Measurements from ENCODE around the gene CEACAM21. TPM values are rescaled to one million over a fixed set of nuclear protein-coding genes. Genes with fewer than 3 reads are reported as not detected.

CEACAM21 gene
- polyA plus RNA-seq (2012; ENCODE audit: insufficient read depth, insufficient read length) = 3.1 TPM

GRCh38 chr19:41575998-41576397, at the start of gene CEACAM21:
CEACAM21 (plus strand) TSS chr19:41576166; CDS start chr19:41576275, 109 bp downstream.
- peak; percentile 71 for DNase-seq (ENCODE audit: low read depth, low spot score)
- H3K4me3 ChIP-seq (ENCODE audit: low read length) = peak within 1 kb of the TSS; percentile 53

DNA sequence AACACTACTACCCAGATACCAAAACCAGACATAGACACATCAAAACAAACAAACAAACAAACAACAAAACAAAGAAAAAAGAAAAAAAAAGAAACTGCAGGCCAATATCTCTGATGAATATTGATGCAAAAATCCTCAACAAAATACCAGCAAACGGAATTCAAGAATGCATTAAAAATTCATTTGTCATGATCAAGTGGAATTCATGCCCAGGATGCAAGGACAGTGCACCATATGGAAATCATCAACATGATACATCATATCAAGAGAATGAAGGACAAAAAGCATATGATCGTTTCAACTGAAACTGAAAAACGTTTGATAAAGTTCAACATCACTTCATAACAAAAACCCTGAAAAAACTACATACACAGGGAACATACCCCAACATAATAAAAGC, 48.9 kb upstream of the CEACAM21 start:
- no peak overlapping the region for H3K4me3 ChIP-seq (ENCODE audit: low read length)
- no peak for DNase-seq (ENCODE audit: low read depth, low spot score)

DNA sequence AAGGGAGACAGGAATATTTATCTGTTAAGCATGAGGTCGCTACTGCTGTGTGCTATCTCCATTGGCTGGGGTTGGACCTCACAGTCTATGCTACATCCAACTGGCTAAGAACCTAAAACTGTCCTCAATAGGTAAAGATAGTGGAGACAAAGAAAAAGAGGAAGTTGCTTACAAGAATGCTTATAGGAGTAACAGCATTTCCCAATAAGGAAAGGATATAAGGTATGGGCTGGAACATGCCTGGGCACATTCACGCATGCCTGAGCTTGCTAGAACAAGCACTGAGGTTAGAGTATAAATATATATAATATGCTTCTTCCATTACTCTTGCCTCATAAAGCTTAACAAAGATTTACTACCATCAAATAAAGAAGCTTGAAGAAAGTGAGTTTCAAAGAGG, 47.9 kb upstream of the CEACAM21 start:
- H3K4me3 ChIP-seq (ENCODE audit: low read length) = no peak overlapping the region
- DNase-seq (ENCODE audit: low read depth, low spot score) = no peak

- no peak overlapping the region for H3K4me3 ChIP-seq (ENCODE audit: low read length)
- DNase-seq (ENCODE audit: low read depth, low spot score) = no peak
Measured at GRCh38 chr19:41529484-41530183, 46.3 kb upstream of the CEACAM21 start.

- DNase-seq (ENCODE audit: low read depth, low spot score) = no peak
- no peak overlapping the region for H3K4me3 ChIP-seq (ENCODE audit: low read length)
Measured at GRCh38 chr19:41530184-41530534, 45.8 kb upstream of the CEACAM21 start.

- no peak overlapping the region for H3K4me3 ChIP-seq (ENCODE audit: low read length)
Measured at GRCh38 chr19:41530761-41531301, 45.1 kb upstream of the CEACAM21 start.

GRCh38 chr19:41531438-41532311, 44.3 kb upstream of the CEACAM21 start:
- no peak overlapping the region for H3K4me3 ChIP-seq (ENCODE audit: low read length)

More at GRCh38 chr19:41530761-41531301, 45.1 kb upstream of the CEACAM21 start:
- no peak for DNase-seq (ENCODE audit: low read depth, low spot score)

DNA sequence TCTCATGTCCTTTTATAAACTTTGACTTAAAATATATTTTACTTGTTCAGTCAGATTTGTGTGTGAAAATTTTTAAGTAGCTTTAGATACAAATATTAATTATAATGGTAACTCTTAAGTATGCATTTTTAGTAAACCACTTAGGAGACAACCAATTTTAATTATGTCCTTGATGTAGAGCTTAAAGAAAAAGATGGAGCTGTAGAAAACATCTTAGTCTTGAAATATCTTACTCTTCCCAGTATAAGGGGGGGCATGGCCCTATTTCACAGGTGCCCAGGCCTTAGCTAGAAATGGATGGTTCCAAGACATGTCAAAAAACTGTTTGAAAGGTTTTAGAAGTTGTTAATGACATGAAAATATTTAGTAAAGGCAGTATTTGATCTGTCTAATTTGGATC, 43.4 kb upstream of the CEACAM21 start:
- no peak for DNase-seq (ENCODE audit: low read depth, low spot score)
- H3K4me3 ChIP-seq (ENCODE audit: low read length) = no peak overlapping the region

More at GRCh38 chr19:41531438-41532311, 44.3 kb upstream of the CEACAM21 start:
- peak; percentile 47 for DNase-seq (ENCODE audit: low read depth, low spot score)

DNA sequence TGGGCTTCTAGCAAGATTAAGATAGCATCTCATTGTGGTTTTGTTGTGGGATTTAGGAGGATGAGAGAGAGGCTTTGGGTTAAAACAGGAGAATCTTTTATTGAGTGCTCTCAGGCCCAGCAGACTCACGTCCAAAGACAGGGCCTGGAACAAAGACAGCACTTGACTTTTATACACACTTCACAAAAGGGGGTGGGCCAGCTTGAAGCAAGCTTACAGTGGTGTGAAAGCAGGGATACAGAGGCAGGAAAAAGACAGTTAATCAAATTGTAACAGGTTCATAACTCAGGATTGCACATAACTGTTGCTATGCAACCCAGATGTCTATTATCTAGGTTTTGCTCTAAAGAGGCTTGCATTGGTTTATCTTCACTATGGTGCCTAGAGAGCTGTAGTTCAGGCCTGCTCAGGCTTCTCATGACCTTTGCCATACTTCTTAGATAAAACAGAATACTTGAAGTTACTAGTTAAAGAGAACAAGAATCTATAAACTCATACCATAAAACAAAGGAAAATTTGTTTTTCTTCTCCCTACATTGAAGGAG, 42.2 kb upstream of the CEACAM21 start:
- peak; percentile 28 for DNase-seq (ENCODE audit: low read depth, low spot score)
- H3K4me3 ChIP-seq (ENCODE audit: low read length) = no peak overlapping the region

GRCh38 chr19:41535029-41535622, 40.8 kb upstream of the CEACAM21 start:
- no peak for DNase-seq (ENCODE audit: low read depth, low spot score)
- H3K4me3 ChIP-seq (ENCODE audit: low read length) = no peak overlapping the region

DNA sequence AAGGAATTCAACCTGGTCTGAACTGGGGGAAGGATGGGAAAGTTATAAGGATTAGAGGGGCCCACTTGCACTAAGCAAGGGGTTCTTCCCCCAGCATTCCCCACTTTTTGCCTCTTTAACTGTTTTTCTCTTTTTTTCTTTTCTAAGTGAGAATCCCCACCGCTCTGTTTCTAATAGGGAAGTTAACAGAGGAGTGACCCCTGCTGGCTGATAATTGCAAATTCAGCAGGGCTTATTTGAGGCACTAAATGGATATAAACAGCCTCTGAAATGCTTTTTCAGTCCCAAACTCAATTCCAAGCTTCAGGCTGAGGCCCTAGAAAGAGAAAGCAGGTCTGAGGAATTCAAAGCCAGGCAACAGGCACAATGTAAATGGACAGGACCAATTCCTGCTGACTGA, 38.2 kb upstream of the CEACAM21 start:
- no peak overlapping the region for H3K4me3 ChIP-seq (ENCODE audit: low read length)
- DNase-seq (ENCODE audit: low read depth, low spot score) = no peak

DNA sequence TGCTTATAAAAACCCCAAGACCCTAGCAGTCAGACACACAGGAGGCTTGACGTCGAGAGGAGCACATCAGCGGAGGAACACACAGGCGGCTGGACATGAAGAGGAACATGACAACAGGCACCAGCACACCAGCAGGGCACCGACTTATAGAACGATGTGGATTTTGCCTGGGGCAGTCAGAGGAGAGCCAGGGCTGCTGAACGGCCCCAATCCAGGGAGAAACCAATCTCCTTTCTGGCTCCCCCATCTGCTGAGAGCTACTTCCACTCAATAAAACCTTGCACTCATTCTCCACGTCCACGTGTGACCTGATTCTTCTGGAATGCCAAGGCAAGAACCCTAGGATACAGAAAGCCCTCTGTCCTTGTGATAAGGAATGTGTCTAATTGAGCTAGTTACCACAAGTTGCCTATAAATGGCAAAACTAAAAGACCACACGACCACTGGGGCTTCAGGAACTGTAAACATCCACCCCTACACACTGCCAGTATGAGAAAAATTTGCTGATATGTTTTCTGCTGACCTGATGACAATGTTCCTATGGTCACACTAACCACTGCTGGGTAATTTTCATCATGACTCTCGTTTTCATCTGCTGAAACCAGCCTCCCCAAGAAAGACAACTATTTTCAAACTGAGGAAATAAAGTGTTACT, 35.8 kb upstream of the CEACAM21 start:
- DNase-seq (ENCODE audit: low read depth, low spot score) = no peak
- no peak overlapping the region for H3K4me3 ChIP-seq (ENCODE audit: low read length)

DNA sequence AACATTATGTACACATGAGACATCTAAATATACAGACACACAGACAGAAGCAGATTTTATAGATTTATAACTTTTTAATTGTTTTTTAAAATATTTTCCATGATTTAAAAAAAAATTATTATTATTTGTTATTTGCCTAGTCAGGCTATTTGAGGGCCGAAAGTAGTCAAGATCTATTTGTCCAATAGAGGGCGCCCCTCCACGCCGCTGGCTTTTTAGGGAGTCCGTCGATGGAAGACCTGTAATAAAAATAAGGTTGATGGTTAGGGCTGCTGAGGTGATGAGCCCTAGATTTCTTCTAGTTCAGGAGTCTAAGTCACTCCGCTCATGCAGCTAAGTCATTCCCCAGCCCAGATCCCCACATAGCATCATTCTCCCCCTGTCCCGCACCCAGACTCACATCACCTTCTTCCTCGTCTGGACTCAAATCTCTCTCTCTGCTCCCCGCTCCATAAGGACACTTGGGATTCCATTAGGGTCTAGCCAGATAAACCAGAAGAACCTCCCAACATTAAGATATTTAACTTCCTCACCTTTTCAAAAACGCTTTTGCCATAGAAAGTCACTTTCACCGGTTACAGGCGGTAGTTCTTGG, 33.9 kb upstream of the CEACAM21 start:
- peak; percentile 40 for DNase-seq (ENCODE audit: low read depth, low spot score)
- H3K4me3 ChIP-seq (ENCODE audit: low read length) = no peak overlapping the region; the same call in 1 of the 2 replicates

DNA sequence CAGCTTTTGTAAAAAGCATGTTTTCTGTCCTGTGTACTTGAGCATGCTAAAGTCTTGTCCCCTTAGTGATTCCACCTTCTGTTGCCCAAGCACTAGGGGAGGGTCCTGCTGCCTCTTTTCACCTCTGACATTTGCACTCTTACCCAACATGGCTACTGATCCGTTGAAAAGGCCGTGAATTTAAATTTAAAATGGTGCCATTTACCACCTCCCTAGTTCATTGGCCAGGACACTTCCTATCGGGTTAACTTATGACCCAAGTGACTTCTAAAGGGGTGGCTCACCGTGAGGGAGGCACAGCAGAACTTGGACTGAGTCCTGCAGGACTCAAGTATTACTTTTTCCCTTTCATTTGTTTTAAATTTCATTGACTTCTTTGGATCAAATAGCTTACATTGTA, 33.3 kb upstream of the CEACAM21 start:
- no peak overlapping the region for H3K4me3 ChIP-seq (ENCODE audit: low read length)
- DNase-seq (ENCODE audit: low read depth, low spot score) = no peak

DNA sequence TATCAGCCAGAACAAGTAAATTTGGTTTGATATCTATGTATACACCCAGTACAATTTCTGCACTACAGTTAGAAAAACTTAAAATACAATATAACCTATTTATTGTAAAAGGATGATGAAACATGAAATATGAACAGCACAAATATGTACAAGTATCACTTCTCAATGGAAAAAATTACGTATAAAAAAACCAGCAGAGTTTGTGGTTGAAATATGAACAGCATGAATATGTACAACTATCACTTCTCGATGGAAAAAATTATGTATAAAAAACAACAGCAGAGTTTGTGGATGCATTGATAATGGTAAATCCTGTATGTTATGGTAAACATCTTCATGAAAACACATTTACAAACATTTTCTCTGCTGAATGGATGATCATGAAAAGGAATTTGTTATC, 32.4 kb upstream of the CEACAM21 start:
- DNase-seq (ENCODE audit: low read depth, low spot score) = no peak
- no peak overlapping the region for H3K4me3 ChIP-seq (ENCODE audit: low read length)

DNA sequence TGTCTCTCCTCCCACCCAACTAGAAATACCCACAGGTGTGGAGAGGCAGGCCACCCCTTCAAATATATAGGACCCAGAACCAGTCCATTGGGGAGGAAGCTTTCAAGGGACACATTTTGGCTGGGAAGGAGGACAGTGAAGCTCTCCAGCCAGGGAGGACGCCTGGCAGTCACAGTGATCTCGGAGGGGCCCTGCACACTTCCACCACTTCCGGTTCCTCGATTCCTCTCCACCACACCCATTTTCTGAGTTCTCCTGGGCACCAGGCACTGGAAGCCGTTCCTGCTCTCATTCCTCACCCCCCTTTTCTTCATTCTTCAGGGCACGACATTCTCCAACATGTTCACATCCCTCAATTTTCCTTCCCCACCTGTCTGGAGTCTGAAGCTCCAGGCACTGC, 30.4 kb upstream of the CEACAM21 start:
- DNase-seq (ENCODE audit: low read depth, low spot score) = no peak
- H3K4me3 ChIP-seq (ENCODE audit: low read length) = no peak overlapping the region

DNA sequence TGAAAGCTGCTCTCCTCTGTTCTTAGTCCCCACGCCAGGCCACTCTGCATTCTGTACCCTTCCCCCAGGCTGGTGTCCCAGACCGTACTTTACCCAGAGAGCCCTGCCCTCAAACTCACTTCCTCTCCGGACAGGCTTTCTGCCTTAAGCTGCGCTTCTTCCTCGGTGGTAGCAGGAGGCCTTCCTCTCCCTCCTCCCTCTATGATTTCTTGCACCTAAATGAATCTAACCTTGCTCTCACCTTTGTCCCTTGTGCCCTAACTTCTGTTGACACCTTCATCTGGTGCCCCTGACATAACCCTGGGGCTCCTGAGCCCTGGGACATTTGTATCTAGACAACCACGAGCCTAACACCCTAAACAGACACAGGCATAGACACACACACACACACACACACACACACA, 29.6 kb upstream of the CEACAM21 start:
- no peak for DNase-seq (ENCODE audit: low read depth, low spot score)

DNA sequence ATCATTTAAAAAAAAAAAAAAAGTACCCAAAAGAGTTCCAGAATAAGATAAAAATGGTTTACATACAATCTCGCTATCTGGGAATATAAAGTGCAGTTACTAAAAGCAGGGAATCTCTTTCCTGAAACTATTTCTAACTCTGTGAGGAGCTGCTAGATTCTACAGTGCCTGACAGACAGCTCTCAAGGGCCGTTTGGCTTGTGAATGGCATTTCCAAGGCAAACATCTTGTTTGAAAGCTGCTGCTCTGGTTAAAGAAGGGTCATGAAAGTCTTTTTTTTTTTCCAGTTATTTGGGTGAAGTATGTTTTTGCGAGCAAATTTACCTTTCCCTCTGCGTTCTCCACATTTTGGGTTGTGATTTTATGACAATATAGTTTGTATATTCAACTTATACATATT, 29.0 kb upstream of the CEACAM21 start:
- DNase-seq (ENCODE audit: low read depth, low spot score) = no peak
- H3K4me3 ChIP-seq (ENCODE audit: low read length) = no peak overlapping the region

More for the DNA sequence above, 29.6 kb upstream of the CEACAM21 start:
- H3K4me3 ChIP-seq (ENCODE audit: low read length) = no peak overlapping the region

DNA sequence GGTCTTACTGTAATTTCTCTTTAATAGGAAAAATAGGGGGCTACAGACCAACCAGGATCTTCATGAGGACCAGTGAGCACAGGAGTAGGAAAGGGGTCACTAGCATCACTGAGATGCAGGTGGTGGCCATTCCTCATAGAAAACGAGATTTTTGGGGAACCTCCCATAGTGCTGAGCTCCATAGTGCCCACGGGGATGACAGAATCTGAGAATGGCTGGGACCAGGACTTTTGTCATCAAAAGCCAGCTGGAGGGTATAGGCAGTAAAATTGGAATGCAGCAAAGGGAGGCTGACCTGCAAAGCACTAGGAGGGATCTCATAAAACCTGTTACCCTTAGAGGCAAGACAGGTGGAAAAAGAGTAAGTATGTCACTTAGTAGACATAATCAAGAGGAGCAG, 28.4 kb upstream of the CEACAM21 start:
- H3K4me3 ChIP-seq (ENCODE audit: low read length) = no peak overlapping the region
- DNase-seq (ENCODE audit: low read depth, low spot score) = no peak

Data from Jurkat, Clone E6-1 (cell line).